Kidney epithelial cell (primary cell): ENCODE measurements around the gene ZEB2. TPM values are rescaled to one million over a fixed set of nuclear protein-coding genes. Genes with fewer than 3 reads are reported as not detected.

Source experiments
- DNase-seq: peaks from one replicate; pipeline ENCODE4 v3.0.0-alpha.2; 2010; ENCODE audit warnings: low read depth
- H3K27me3 ChIP-seq: 2 replicates; pipeline ENCODE4 v1.6.0; 2011; ENCODE audit warnings: low read length; ENCODE audit not compliant: control insufficient read depth, insufficient read depth
- H3K36me3 ChIP-seq: 2 replicates; pipeline ENCODE4 v1.5.1; 2011; ENCODE audit warnings: low read length; ENCODE audit not compliant: control insufficient read depth, insufficient read depth
- H3K4me3 ChIP-seq: 2 replicates; pipeline ENCODE4 v1.5.1; 2011; ENCODE audit warnings: low read depth, mild to moderate bottlenecking, control low read depth, low read length
- total RNA-seq: library from RNA; depleted of rRNA; stranded (reverse); fragments of >200 nt; gene quantifications from 2 replicates; pipeline ENCODE4 v1.2.3, GENCODE V29; 2015
- TF ChIP-seq, protein P1 (sequence below): IDR thresholded peaks from 2 replicates; pipeline ENCODE4 v1.5.1; 2011; ENCODE audit warnings: mild to moderate bottlenecking, moderate library complexity, low read length, control low read depth, inconsistent platforms; ENCODE audit not compliant: insufficient read depth, poor library complexity, severe bottlenecking

Gene ZEB2
- total RNA-seq, 1 donor from 2014 or later: 14.7 TPM

DNA sequence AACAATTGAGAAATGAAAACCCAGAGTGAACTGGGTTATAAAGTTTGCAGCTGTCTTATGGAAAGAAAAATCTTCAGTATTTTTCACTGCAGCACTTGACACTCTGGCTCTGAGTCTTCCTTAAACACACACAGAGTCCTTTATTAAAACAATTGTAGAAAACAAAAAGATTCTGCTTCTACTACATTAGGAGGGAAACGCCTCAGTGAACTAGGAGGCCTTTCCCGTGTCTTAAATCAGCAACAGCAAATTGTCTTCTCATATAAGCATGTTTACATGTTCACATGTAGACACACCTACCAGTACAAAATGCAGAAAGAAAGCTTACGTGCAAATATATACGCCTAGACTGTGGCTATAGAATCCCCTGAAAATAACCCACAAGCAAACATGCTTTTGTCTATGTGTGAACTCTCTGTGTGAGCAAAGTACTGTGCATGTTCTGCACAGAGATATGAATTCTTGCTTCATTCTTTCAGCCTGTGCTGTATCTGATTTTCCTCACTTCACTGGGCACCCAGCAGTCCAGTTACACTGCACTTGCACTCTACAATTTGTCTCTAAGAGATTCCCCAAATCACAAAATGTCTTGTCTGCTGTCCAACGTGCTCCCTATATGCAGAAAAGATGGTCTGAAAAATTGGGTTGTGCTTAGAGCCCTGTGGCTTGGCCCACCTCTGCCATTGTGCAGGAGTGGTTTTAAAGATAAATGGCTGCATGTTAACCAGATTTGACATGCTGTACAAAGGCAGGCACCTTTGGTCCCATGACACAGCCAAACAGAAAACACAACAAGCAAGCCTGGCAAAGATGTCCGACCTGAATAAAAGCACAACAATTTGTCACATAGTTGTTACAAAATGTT lies 24.5 kb downstream of the ZEB2 start:
- no peak for DNase-seq
- H3K4me3 ChIP-seq: no peak overlapping the region
- TF ChIP-seq, protein P1, sequence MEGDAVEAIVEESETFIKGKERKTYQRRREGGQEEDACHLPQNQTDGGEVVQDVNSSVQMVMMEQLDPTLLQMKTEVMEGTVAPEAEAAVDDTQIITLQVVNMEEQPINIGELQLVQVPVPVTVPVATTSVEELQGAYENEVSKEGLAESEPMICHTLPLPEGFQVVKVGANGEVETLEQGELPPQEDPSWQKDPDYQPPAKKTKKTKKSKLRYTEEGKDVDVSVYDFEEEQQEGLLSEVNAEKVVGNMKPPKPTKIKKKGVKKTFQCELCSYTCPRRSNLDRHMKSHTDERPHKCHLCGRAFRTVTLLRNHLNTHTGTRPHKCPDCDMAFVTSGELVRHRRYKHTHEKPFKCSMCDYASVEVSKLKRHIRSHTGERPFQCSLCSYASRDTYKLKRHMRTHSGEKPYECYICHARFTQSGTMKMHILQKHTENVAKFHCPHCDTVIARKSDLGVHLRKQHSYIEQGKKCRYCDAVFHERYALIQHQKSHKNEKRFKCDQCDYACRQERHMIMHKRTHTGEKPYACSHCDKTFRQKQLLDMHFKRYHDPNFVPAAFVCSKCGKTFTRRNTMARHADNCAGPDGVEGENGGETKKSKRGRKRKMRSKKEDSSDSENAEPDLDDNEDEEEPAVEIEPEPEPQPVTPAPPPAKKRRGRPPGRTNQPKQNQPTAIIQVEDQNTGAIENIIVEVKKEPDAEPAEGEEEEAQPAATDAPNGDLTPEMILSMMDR: no peak

DNA sequence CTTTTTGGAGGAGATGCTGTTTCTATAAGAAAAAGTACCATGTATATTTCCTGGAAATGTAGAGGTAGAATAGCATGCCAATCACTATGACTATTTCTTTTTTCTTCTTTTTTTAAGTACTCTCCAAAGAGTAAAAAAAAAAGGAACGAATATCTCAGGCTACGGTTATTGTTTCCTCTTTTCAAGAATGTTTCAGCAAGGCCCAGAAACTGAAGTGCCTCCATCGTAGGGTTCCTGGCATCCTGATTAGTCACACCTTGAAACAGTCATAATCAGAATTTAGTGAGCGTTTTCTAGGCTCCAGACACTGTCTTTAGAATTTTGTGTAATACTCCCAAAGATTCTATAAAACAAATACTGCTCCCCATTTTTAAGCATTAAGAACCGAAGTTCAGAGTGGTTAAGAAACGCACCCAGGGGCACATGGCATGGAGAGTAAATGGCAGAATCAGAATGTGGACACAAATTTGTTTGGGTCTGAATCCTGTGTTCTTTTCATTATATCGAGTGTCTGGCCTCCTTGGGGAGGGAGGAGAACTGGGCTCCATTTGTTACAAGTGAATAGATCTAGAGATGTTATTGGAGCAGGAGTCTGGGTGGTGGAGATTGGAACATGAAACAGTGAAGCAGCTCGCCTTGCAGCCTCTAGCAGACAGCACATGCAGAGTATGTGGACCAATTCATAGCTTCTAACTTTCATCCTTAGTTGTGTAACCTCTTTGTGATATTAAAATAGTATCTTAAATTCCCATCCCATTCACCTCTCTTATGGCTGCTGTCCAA lies 26.7 kb downstream of the ZEB2 start:
- Histone ChIP-seq H3K4me3 (no peak overlapping the region), H3K36me3 (no peaks in the 10 kb centered on the region), H3K27me3 (no peaks in the 10 kb centered on the region)
- TF ChIP-seq, protein P1: no peak
- DNase-seq: no peak

More for the DNA sequence above, 24.5 kb downstream of the ZEB2 start:
- H3K36me3 ChIP-seq: no peaks in the 10 kb centered on the region
- no peaks in the 10 kb centered on the region for H3K27me3 ChIP-seq

DNA sequence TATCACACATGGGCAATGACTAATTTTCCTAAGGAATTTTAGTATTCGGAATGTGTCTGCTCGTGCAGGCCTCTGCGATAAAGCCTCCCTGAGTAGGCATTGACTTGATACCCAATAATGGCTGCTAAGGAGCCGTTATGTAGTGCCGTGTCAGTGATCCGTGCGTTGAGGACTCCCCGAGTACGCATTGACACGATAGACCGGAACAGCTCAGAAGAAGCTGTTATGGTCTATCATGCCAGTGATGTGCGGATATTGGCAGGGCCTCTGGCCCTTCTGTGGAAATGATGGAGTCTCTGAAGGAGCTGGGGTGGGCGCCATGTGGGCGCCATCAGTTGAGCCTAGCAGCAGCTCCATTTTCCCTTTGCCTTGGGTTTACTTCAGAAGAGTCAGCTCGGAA lies 29.1 kb downstream of the ZEB2 start:
- no peak for DNase-seq
- TF ChIP-seq, protein P1: no peak
- no peaks in the 10 kb centered on the region for H3K27me3 ChIP-seq
- no peaks in the 10 kb centered on the region for H3K36me3 ChIP-seq
- no peak overlapping the region for H3K4me3 ChIP-seq

DNA sequence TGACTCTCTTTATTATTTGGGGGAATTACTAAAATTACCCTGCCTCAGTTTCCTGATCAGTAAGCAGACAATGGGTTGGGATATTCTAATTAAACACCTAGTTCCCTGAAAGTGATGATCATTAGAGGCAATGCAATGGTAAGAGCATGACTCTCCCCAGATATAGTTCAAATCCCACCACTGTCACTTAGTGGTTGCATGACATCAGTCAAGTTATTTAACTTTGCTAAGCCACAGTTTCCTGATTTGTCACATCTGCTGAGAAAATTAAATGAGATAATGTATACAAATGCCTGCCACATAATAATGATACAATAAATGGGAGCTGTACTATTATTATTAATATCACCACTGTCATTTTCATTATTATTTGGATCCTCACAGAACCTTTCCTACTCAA lies 29.9 kb downstream of the ZEB2 start:
- TF ChIP-seq, protein P1: no peak
- H3K4me3 ChIP-seq: no peak overlapping the region
- no peaks in the 10 kb centered on the region for H3K27me3 ChIP-seq
- H3K36me3 ChIP-seq: no peaks in the 10 kb centered on the region
- no peak for DNase-seq

DNA sequence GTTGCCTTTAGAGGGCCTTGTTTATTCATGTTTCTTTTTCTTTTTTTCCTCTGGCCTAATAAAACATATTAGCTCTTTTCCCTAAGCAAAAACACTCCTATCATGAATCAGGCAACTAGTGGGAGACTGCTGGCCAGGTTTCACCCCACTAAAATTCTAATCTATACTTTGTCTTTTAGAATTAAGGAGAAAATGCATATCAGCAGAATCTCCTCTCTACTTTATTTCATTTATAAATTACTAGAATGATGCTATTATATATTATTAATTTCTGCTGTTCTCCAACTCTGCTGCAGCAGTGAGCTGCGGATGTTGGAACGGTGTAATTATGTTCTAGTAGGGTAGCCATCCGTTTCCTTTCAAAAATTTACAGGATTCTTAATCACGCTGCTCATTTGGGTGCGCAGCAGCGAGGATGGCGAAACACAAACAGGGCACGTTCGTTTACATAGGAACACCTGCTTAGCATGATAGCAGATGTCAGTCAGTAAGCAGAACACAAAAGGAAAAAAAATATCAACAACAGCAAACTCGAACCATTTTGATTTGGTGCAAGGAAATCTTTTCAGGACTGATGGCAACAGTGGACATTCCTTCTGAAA lies 30.5 kb downstream of the ZEB2 start:
- no peaks in the 10 kb centered on the region for H3K36me3 ChIP-seq
- TF ChIP-seq, protein P1: no peak
- no peak for DNase-seq
- no peak overlapping the region for H3K4me3 ChIP-seq
- H3K27me3 ChIP-seq: no peaks in the 10 kb centered on the region
